SK-N-SH treated with all-trans-retinoic acid at 6 μM for 48 hours (cell line): ENCODE results near the gene SH3RF2.

Experiments
- ARNTL ChIP-seq: fragments of 450-650 bp; formaldehyde crosslinking; IDR thresholded peaks from 2 replicates; pipeline ENCODE4 v1.5.0; 2020; ENCODE audit warnings: low read depth, mild to moderate bottlenecking, moderate library complexity, borderline replicate concordance
- CSDC2 ChIP-seq: fragments of 250-450 bp; sonication (Bioruptor Pico); IDR thresholded peaks from 2 replicates; pipeline ENCODE4 v1.5.0; 2020; ENCODE audit warnings: mild to moderate bottlenecking, moderate library complexity
- PPARA ChIP-seq: fragments of 250-450 bp; sonication (Bioruptor Pico); IDR thresholded peaks from 2 replicates; pipeline ENCODE4 v1.5.0; 2020; ENCODE audit warnings: mild to moderate bottlenecking, borderline replicate concordance
- ZFP30 ChIP-seq: fragments of 450-650 bp; formaldehyde crosslinking; IDR thresholded peaks from 2 replicates; pipeline ENCODE4 v1.5.0; 2022; ENCODE audit warnings: mild to moderate bottlenecking, moderate library complexity
- ZNF565 ChIP-seq: fragments of 450-650 bp; formaldehyde crosslinking; conservative IDR thresholded peaks from 2 replicates; pipeline ENCODE4 v1.5.0; 2020; ENCODE audit warnings: low read depth, mild to moderate bottlenecking, moderate library complexity
- ZNF70 ChIP-seq: fragments of 450-650 bp; formaldehyde crosslinking; IDR thresholded peaks from 2 replicates; pipeline ENCODE4 v1.5.0; 2020; ENCODE audit warnings: mild to moderate bottlenecking, moderate library complexity
- TF ChIP-seq, protein P1 (sequence below): fragments of 250-450 bp; sonication (Bioruptor Pico); IDR thresholded peaks from 2 replicates; pipeline ENCODE4 v1.8.0; 2020; ENCODE audit warnings: mild to moderate bottlenecking, moderate library complexity, borderline replicate concordance
- TF ChIP-seq, protein P2 (sequence below): fragments of 250-450 bp; sonication (Bioruptor Pico); IDR thresholded peaks from 2 replicates; pipeline ENCODE4 v1.8.0; 2021; ENCODE audit warnings: low read depth, mild to moderate bottlenecking, moderate library complexity, borderline replicate concordance
- TF ChIP-seq, protein P3 (sequence below): fragments of 250-450 bp; sonication (Bioruptor Pico); IDR thresholded peaks from 2 replicates; pipeline ENCODE4 v1.5.1; 2020; ENCODE audit warnings: low read depth, mild to moderate bottlenecking, moderate library complexity

DNA sequence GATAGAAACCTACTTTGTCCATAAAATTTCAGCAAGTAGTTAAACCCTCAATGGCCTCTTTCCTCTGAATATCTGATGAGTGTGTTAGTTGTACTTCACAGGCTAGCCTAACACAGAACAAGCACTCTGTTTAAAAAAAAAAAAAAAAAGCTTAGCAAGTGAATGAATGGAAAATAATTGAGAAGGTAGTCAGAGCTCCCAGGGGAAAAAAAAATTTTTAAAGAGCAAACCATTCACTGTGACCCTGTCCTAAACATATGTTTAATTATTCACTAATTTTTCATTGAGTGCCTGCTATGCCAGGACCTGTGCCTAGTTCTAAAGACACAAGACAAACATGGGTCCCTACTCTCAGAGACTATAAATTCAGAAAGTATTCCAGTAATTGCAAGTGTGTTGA is 69.3 kb downstream of the SH3RF2 start:
- TF ChIP-seq ZFP30 (CRISPR knock-in tag) (no peak), ZNF565 (CRISPR knock-in tag) (no peak), PPARA (CRISPR knock-in tag) (no peak), ZNF70 (no peak), CSDC2 (CRISPR knock-in tag) (no peak), ARNTL (CRISPR knock-in tag) (no peak)
- TF ChIP-seq, protein P1, sequence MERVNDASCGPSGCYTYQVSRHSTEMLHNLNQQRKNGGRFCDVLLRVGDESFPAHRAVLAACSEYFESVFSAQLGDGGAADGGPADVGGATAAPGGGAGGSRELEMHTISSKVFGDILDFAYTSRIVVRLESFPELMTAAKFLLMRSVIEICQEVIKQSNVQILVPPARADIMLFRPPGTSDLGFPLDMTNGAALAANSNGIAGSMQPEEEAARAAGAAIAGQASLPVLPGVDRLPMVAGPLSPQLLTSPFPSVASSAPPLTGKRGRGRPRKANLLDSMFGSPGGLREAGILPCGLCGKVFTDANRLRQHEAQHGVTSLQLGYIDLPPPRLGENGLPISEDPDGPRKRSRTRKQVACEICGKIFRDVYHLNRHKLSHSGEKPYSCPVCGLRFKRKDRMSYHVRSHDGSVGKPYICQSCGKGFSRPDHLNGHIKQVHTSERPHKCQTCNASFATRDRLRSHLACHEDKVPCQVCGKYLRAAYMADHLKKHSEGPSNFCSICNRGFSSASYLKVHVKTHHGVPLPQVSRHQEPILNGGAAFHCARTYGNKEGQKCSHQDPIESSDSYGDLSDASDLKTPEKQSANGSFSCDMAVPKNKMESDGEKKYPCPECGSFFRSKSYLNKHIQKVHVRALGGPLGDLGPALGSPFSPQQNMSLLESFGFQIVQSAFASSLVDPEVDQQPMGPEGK (CRISPR knock-in tag), result no peak
- TF ChIP-seq, protein P2, sequence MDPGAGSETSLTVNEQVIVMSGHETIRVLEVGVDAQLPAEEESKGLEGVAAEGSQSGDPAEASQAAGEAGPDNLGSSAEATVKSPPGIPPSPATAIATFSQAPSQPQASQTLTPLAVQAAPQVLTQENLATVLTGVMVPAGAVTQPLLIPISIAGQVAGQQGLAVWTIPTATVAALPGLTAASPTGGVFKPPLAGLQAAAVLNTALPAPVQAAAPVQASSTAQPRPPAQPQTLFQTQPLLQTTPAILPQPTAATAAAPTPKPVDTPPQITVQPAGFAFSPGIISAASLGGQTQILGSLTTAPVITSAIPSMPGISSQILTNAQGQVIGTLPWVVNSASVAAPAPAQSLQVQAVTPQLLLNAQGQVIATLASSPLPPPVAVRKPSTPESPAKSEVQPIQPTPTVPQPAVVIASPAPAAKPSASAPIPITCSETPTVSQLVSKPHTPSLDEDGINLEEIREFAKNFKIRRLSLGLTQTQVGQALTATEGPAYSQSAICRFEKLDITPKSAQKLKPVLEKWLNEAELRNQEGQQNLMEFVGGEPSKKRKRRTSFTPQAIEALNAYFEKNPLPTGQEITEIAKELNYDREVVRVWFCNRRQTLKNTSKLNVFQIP (CRISPR knock-in tag), result no peak
- TF ChIP-seq, protein P3, sequence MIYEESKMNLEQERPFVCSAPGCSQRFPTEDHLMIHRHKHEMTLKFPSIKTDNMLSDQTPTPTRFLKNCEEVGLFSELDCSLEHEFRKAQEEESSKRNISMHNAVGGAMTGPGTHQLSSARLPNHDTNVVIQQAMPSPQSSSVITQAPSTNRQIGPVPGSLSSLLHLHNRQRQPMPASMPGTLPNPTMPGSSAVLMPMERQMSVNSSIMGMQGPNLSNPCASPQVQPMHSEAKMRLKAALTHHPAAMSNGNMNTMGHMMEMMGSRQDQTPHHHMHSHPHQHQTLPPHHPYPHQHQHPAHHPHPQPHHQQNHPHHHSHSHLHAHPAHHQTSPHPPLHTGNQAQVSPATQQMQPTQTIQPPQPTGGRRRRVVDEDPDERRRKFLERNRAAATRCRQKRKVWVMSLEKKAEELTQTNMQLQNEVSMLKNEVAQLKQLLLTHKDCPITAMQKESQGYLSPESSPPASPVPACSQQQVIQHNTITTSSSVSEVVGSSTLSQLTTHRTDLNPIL (CRISPR knock-in tag), result no peak
